NOMO-1 treated with DMSO at 0.1 percent for 48 hours (cell line): ENCODE measurements around the gene RASIP1.
A peak's percentile ranks its signal among the peaks of the same experiment; 100 is the strongest.

ENCODE experiments used
- DNase-seq: peaks from one replicate; lab custom pipeline; 2025; ENCODE audit not compliant: unreplicated experiment; lab: John Stamatoyannopoulos, UW

RASIP1 gene

GRCh38 chr19:48756212-48756611 is 15.8 kb upstream of the RASIP1 start:
- no peak for DNase-seq

- no peak for DNase-seq
Observed at GRCh38 chr19:48755787-48756186, 15.4 kb upstream of the RASIP1 start.

- DNase-seq = no peak
Observed at GRCh38 chr19:48755084-48755641, 14.8 kb upstream of the RASIP1 start, which contains the start of gene FGF21. Gene FGF21, plus strand, starts transcription at chr19:48755524. Its CDS starts 713 bp downstream, at chr19:48756237.

GRCh38 chr19:48752496-48753365 is 12.3 kb upstream of the RASIP1 start, which contains the start of gene FUT1:
Gene FUT1, minus strand, starts transcription at chr19:48752641. Its CDS starts 1,360 bp downstream, at chr19:48751281.
- no peak for DNase-seq

GRCh38 chr19:48751845-48752495 is 11.6 kb upstream of the RASIP1 start:
- no peak for DNase-seq

- DNase-seq = no peak
Observed at GRCh38 chr19:48750771-48751504, 10.5 kb upstream of the RASIP1 start.

- DNase-seq = no peak
Observed at GRCh38 chr19:48750351-48750750, 9.9 kb upstream of the RASIP1 start.

- DNase-seq = no peak
Observed at GRCh38 chr19:48749571-48750198, 9.3 kb upstream of the RASIP1 start.

GRCh38 chr19:48746738-48747575 is 6.5 kb upstream of the RASIP1 start, which contains the start of gene IZUMO1:
Gene IZUMO1, minus strand, starts transcription at chr19:48746909. Its CDS starts 1,050 bp downstream, at chr19:48745859.
- peak; percentile 83 for DNase-seq

- DNase-seq = no peak
Observed at GRCh38 chr19:48746110-48746509, 5.7 kb upstream of the RASIP1 start.

- peak; percentile 45 for DNase-seq
Observed at GRCh38 chr19:48745208-48745995, 5.0 kb upstream of the RASIP1 start.

- no peak for DNase-seq
Observed at GRCh38 chr19:48742096-48742495, 1.7 kb upstream of the RASIP1 start.

- no peak for DNase-seq
Observed at GRCh38 chr19:48741129-48741999, 954 bp upstream of the RASIP1 start.

GRCh38 chr19:48739404-48740163 is 826 bp downstream of the RASIP1 start:
- DNase-seq = no peak

- peak; percentile 89 for DNase-seq
Observed at GRCh38 chr19:48738557-48739403, 1.6 kb downstream of the RASIP1 start.

- DNase-seq = no peak
Observed at GRCh38 chr19:48737360-48737998, 2.9 kb downstream of the RASIP1 start.
